Motor neuron (in vitro differentiated cells): ENCODE measurements around the gene STX3. TPM values are rescaled to one million over a fixed set of nuclear protein-coding genes. Genes with fewer than 3 reads are reported as not detected.

Experiments used
- total RNA-seq, 8 experiments: library from RNA; unstranded; fragments of 300-600 nt; gene quantifications; 2 replicates each; pipeline versions ENCODE4 v1.2.3 to v1.2.4, GENCODE V29; 2022

STX3 gene
- total RNA-seq, 8 experiments from 2014 or later: 5.7 to 21.4 (median 13.4) TPM

Other genes with a start within 250 kb of the STX3 start
- under 1 TPM in 6 of 8 experiments, not detected in 2; 0.05 to 1.00 (median 0.29) TPM for gene OR4D9, start 243.8 kb upstream of the STX3 start, total RNA-seq
- gene OSBP, start 139.6 kb upstream of the STX3 start, total RNA-seq: 10 to 100 TPM; 21.4 to 52.2 (median 33.2) TPM
- gene PATL1, start 86.3 kb upstream of the STX3 start, total RNA-seq: 10 to 100 TPM in 6 of 8 experiments, 1 to 10 TPM in 2; 8.4 to 26.2 (median 14.1) TPM
- gene OR10V1, start 41.5 kb upstream of the STX3 start, total RNA-seq: under 1 TPM in 1 of 8 experiments, not detected in 7; 0.71 TPM
- gene MRPL16, start 55.4 kb downstream of the STX3 start, total RNA-seq: 10 to 100 TPM; 16.5 to 70.2 (median 29.9) TPM
- gene CBLIF, start 90.1 kb downstream of the STX3 start, total RNA-seq: not detected
- 1 to 10 TPM in 2 of 8 experiments, under 1 TPM in 1, not detected in 5; 0.99 to 3.2 (median 1.7) TPM for gene TCN1, start 111.1 kb downstream of the STX3 start, total RNA-seq
- gene OOSP3, start 123.4 kb downstream of the STX3 start, total RNA-seq: not detected
- not detected for gene OOSP1, start 183.1 kb downstream of the STX3 start, total RNA-seq
- gene OOSP4A, start 208.7 kb downstream of the STX3 start, total RNA-seq: not detected